DMS 273 treated with DMSO at 0.1 percent for 48 hours (cell line): ENCODE results near the gene JAM3.

Source experiments
- DNase-seq: peaks from one replicate; lab custom pipeline; 2025; lab: John Stamatoyannopoulos, UW

The JAM3 gene

GRCh38 chr11:134145715-134146114 is 76.8 kb downstream of the JAM3 start:
- no peak for DNase-seq

GRCh38 chr11:134146598-134146997 is 77.7 kb downstream of the JAM3 start:
- no peak for DNase-seq

GRCh38 chr11:134149371-134149770 is 80.5 kb downstream of the JAM3 start:
- DNase-seq: no peak

- no peak for DNase-seq
Observed at GRCh38 chr11:134150195-134150903, 81.5 kb downstream of the JAM3 start.

- DNase-seq: no peak
Observed at GRCh38 chr11:134151083-134151747, 82.3 kb downstream of the JAM3 start.

- DNase-seq: no peak
Observed at GRCh38 chr11:134152696-134153095, 83.8 kb downstream of the JAM3 start.

GRCh38 chr11:134153147-134153905 is 84.5 kb downstream of the JAM3 start:
- no peak for DNase-seq

- no peak for DNase-seq
Observed at GRCh38 chr11:134154441-134154840, 85.6 kb downstream of the JAM3 start.

- DNase-seq: no peak
Observed at GRCh38 chr11:134155456-134155855, 86.6 kb downstream of the JAM3 start.

- no peak for DNase-seq
Observed at GRCh38 chr11:134155946-134156865, 87.3 kb downstream of the JAM3 start.

GRCh38 chr11:134157451-134157850 is 88.6 kb downstream of the JAM3 start:
- no peak for DNase-seq

- DNase-seq: no peak
Observed at GRCh38 chr11:134158023-134158422, 89.2 kb downstream of the JAM3 start.

- no peak for DNase-seq
Observed at GRCh38 chr11:134159652-134160051, 90.8 kb downstream of the JAM3 start.

- peak; percentile 1 for DNase-seq
Observed at GRCh38 chr11:134164490-134165370, 95.9 kb downstream of the JAM3 start.

- DNase-seq: no peak
Observed at GRCh38 chr11:134170177-134170918, 101.5 kb downstream of the JAM3 start.

- DNase-seq: no peak
Observed at GRCh38 chr11:134170919-134171281, 102.0 kb downstream of the JAM3 start.

- DNase-seq: no peak
Observed at GRCh38 chr11:134171951-134172350, 103.1 kb downstream of the JAM3 start.

GRCh38 chr11:134173296-134173695 is 104.4 kb downstream of the JAM3 start:
- no peak for DNase-seq

- DNase-seq: no peak
Observed at GRCh38 chr11:134176284-134176683, 107.4 kb downstream of the JAM3 start.

- no peak for DNase-seq
Observed at GRCh38 chr11:134178032-134178674, 109.3 kb downstream of the JAM3 start.
